Activated CD8-positive, alpha-beta memory T cell treated with anti-CD3 and anti-CD28 coated beads, Interleukin-2, amount 50 U/mL, for 1 hour (primary cell): ENCODE data around the gene RPL35.

Experiments
- DNase-seq: peaks from one replicate; pipeline ENCODE4 v3.0.0-alpha.2; 2020; ENCODE audit errors: extremely low read depth

The RPL35 gene

DNA sequence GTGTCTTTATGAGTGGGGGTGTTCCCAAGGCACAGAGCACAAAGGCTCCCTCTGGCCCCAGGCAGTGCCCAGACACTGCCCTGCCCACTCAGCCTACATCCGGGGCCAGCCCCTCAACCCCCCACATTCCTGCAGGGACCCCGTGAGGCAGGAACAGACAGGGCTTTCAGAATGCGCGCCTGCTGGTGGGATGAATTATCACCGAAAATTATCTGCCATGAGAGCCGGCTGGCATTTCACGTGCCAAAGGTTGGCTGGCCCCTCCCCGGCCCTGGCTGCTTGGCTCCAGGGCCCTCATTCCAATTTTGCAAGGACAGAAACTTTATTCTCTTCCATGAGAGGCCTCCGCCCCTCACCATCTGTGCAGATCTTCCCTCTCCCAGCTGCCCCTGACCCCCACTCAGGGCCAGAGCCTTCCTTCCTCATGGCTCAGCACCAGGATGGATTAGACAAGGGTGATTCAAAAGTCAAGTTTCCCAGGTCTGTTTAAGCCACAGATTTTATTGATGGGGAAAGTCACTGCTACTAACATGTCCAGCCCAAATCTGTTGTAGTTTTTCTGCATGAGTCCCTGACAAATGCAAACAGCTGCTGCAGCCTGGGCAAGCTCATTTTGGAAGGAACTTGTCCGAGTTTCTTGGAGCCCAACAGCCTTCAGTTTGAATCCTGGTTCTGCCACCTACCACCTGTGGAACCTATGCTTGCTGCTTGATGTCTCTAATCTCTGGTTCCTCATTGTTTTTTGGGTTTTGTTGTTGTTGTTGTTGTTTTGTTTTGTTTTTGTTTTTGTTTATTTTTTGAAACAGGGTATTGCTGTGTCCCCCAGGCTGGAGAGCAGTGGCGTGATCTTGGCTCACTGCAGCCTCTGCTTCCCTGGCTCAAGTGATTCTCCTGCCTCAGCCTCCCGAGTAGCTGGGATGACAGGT lies 40.8 kb downstream of the RPL35 start:
- DNase-seq: no peak

DNA sequence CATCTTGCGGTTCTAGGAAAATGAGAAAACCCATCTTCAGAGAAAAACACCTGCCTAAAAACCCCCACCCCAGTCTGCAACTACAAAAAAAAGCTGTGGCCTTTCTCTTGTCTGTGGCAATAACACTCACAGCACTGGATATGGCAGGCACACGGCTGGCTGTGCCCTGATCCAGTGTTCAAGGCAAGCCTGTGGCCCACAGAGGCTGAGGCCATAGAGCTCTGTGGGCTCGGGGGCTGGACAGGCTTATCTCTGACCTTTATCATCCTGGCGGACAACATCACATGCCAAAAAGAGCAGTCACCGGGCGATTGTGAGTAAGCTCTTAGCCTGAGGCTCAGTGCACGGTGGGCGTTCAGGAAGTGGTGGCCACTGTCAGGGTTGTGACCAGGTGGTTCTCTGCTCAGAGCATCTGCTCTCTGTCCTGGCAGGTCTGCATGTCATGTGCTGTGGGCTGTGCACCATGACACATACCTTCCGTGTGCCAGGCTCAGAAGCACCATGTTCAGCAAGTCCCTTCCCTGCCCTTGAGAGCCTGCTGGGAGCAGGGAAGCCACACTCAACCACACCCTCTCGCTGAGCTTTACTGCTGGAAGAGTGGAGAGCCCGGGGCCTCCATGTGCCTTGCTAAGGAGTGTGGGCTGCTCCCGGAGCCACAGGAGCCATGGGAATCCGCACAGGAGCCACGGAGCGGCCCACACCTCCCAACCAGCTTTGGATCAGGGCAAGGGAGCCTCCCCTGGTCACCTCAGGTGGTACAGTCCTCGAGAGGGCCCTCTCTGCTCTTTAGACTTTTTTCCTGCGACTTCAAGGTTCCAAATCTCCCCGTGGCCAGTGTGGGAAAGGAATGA lies 43.1 kb downstream of the RPL35 start:
- no peak for DNase-seq

DNA sequence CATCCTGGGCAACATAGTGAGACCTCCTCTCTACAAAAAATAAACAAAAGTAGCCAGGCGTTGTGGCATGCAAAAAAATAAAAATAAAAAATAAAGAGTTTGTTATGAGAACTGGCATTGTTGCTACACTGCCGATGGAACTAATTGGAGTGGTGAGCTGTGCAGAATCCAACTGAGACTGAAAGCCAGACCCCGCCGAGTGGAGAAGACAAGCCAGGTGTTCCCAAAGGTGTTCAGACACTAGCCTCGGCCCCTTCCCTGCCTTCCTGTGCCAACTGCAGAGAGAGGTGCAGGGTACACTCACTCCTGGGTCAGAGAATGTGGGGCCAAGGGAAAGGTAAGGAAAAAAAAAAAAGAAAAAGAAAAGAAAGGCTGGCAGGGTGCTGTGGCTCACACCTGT lies 46.2 kb downstream of the RPL35 start:
- DNase-seq: no peak

DNA sequence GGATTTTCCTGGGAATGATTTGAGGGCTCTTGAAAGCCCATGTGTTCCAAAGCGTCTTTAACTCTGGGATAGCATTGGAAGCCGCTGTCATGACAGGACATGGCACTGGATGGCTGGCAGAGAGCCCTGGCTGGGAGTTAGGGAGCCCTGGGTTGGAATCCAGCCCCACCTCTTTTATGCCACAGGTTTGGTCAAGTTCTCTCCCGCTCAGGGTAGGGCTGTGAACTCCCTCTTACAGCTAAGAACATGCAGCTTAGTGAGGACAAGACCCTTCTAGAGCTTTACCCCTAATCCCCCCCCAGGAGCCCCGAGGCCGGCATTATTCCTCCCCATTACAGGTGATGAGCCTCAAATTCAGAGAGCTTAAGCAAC lies 47.6 kb downstream of the RPL35 start:
- DNase-seq: no peak

DNA sequence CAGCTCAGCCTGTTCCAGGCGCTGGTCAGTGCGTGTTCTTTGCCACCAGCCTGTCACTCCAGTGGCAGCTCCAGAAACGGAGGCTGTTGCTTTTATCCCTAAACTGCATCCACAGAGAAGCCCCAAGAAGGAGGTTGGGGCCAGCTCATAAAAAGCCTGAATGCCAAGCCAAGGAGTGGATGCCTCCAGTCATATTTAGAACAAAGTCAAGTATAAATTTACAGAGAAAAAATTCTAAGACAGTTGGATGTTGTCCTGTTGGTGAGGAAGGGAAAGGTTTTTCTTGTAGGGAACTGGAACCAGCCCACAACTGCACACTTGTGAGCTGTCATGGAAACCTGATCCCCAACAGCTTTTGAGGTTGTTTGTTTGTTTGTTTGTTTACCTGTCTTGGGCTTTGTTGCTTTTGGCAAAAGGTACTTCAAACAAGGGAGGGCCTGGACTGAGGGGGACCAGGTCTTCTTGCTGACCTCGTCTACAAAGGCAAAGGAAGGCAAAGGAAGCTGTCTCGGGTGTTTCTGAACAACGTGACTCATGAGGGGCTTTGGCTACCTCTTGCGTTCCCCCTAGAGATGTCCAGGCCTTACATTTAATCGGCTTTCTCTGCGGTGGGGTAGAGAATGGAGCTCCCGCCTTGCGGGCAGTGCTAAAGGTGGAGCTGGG lies 48.1 kb downstream of the RPL35 start:
- no peak for DNase-seq

DNA sequence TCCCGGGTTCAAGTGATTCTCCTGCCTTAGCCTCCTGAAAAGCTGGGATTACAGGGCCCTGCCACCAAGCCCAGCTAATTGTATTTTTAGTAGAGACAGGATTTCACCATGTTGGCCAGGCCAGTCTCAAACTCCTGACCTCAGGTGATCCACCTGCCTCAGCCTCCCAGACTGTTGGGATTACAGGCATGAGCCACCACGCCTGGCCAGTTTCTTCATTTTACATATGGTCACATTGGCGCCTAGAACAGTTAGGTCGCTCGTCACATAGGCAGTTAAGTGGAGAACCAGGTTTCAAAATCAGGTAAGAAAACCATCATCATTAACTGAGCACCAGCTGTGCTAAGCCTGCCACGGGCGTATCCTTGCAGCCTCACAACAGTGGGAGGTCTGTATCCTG lies 48.7 kb downstream of the RPL35 start:
- DNase-seq: no peak

DNA sequence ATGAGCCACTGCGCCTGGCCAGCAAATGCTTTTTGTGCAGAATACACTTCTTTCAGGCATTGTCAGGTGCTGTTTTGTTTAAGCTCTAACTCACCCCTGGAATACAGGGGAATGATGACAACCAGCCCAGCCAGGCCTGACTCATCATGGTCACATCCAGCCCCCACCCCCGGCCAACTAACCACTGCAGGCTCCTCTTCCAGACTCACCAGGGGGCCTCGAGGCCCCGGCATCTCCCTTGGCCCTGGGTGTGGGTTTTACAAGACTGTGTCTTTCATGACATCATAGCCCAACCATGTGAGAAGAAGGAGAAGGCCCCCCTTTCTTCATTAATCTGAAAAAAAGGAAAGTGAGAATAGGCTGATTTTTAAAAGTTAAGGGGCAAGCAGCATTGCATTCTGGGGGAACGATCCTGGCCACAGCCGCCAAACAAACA lies 49.3 kb downstream of the RPL35 start:
- DNase-seq: no peak

DNA sequence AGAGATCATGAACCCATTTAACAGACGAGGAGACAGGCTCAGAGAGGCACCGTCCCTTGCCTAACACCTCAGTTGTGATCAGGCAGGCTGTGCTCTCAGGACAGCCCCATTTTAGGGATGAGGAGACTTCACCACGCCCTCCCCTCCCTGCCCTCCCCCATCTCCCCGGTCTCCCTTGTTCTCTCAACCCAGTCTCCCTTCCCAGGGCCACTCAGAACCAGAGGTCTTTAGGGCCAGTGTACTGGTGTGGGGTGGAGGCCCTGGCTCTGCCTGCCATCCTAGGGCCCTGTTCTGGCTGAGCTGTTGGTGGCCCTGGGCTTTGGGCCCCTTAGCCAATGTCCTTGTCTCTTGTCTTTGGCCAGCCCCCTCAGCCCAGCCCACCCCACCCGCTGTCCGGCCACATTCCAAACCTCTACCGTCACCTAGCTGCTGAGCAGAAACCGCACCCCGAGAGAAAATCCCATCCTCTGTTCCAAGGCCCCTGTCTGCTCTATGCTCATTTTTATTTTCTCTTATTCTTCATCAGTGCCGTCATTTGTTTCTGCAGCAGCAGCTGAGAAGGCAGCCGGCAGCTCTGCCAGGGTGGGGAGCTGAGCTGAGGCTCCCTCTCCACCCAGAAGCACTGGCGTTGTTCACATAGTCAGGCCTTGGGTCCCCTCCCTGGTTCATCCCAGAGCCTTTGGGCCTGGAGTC lies 50.9 kb downstream of the RPL35 start:
- DNase-seq: no peak

DNA sequence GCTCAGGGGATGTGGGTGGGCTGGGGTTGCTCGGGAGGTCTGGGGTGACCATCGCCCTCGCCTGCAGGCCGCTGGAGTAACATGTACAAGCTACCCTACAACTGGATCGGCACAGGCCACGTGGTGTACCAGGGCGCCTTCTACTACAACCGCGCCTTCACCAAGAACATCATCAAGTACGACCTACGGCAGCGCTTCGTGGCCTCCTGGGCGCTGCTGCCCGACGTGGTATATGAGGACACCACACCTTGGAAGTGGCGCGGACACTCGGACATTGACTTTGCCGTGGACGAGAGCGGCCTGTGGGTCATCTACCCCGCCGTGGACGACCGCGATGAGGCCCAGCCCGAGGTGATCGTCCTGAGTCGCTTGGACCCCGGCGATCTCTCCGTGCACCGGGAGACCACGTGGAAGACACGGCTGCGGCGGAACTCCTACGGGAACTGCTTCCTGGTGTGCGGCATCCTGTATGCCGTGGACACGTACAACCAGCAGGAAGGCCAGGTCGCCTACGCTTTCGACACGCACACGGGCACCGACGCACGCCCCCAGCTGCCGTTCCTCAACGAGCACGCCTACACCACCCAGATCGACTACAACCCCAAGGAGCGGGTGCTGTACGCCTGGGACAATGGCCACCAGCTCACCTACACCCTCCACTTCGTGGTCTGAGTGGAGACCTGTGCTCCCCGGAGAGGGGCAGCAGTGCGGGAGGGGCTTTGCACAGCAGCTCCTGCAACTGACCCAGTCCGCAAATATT lies 51.8 kb downstream of the RPL35 start:
- no peak for DNase-seq

DNA sequence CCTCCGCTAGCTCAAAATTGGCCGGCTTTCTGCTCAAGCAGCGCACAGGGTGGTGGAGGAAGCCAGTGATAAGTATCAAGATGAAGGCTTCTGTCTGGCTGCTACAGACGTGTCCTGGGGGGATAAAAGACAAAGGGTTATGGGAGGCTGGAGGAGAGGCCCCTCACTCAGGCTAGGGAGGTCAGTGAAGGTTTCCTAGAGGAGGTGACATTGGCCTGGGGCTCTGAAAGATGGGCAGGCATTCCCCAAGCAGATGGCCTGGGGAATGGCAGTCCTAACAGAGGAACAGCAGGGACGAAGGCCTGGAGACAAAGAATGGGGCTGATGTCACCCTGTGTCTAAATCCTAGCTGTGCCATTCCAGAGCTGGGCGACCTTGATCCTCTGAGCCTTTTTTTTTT lies 52.5 kb downstream of the RPL35 start:
- DNase-seq: no peak

DNA sequence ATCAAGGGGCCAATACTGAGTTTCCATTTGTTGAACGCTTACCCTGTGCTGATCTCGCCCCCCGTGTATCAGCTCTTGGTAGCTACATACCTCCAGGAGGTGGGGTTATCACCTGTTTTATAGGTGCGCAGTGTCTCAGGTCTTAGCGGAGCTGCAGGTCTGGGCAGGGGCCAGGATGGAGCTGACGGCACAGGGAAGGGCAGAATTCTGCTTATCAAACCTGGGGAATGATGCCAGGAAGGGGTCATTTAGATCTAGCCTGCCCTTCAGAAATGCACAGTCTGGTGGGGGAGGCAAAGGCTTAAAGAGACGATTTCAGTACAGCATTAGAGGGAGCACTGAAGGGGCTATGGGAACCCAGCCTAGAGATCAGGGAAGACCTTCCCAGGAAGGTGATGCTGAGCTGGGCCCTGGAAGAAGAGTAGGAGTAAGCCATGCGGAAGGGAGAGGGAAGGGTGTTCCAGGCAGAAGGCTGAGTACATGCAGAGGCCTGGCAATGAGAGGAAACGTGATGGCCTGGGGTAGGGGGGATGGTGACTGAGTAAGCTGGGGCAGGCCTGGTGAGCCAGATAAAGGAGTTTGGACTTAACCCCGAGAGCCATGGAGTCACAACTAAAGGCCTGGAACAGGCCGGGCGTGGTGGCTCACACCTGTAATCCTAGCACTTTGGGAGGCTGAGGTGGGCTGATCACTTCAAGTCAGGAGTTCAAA lies 53.4 kb downstream of the RPL35 start:
- DNase-seq: no peak
